A549 treated with GW870086 at 1 μM for 4 hours (cell line): ENCODE data around the gene ASB7. TPM values are rescaled to one million over a fixed set of nuclear protein-coding genes. Genes with fewer than 3 reads are reported as not detected.

Experiments
- total RNA-seq: library from RNA; stranded (reverse); fragments of 200-300 nt; extraction: Qiagen RNA extraction; gene quantifications from 5 replicates; pipeline ENCODE4 v1.2.3, GENCODE V29; 2022; ENCODE audit warnings: low read depth

The ASB7 gene, protein sequence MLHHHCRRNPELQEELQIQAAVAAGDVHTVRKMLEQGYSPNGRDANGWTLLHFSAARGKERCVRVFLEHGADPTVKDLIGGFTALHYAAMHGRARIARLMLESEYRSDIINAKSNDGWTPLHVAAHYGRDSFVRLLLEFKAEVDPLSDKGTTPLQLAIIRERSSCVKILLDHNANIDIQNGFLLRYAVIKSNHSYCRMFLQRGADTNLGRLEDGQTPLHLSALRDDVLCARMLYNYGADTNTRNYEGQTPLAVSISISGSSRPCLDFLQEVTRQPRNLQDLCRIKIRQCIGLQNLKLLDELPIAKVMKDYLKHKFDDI
- 9.1 to 13.6 TPM (median 12.5 TPM) in 5 replicates for total RNA-seq

DNA sequence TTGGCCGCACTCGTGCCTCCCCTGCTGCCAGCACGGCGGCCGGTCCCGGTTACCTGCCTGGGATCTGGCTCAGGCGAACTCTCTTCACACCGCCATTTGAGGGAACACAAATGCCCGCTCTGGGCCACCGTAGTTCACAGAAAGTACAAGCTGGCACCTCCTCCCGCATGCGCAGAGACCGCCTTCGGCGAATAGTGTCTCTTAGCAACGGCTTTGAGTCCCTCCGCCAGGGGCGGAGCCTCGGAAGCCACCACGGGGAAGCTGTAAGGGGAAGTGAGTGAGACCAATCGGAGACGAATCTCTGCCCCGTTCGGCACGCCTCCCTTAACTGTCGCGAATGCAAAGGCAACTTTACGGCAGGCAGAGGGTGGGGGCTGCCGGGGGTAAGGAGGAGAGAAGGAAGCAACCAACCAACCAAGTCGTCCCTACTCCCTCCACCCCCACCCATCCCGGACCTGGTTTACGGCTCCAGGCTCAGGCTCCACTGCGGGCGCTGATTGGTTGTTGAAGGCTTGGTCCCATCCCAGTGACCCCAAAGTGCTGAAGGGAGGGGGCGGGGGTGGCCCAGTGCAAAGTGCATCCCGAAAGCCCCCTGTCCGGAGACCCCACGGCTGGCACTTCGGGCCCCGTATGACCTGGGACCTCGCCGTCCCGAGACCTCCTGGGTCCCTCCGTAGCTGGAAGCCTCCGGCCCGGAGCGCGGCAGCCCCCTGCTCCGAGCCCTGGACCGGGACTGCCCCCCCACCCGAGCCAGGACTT is at the start of gene ASB7, which contains the start of gene LINS1:
Gene ASB7, plus strand, starts transcription at position 526 of the 759 bp plus-strand sequence. CDS start 9,628 bp downstream, outside the sequence.
Gene LINS1, minus strand, starts transcription at position 121 of the 759 bp plus-strand sequence. CDS start 21,342 bp downstream, outside the sequence.

Other genes starting within 250 kb of the ASB7 start
- gene CERS3, start 73.6 kb upstream of the ASB7 start, total RNA-seq, result not detected in 5 replicates
- 10.1 to 13.0 TPM (median 12.0 TPM) in 5 replicates for gene LINS1, start 405 bp upstream of the ASB7 start, total RNA-seq